Brain pericyte (primary cell): ENCODE data around the gene NDUFAF7.
A peak's percentile ranks its signal among the peaks of the same experiment; 100 is the strongest.
"Not testable (repeated sequence)": the region's sequence is repeated elsewhere in the genome, so short reads cannot be mapped to it uniquely, and the experiment has no call there.

Source experiments
- DNase-seq: peaks from one replicate; pipeline ENCODE4 v3.0.0-alpha.2; 2012; ENCODE audit warnings: low read depth, low spot score

NDUFAF7 gene

DNA sequence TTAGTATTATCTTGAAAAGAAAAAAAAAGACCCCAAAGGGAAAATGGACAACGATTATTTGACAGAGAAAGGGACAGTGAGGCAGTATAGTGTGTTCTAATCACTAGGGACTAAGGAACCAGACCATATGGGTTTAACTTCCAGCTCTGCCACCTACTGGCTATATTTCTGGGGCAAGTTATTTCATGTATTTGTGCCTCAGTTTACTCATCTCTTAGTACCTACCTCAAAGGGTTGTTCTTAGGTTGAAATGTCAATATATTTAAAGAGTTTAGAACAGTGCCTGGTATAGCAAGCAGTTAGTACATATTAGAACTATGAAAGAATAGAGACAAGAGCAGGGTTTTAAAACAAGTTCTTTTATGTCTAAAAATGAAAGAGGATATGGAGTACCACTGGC, 50.5 kb downstream of the NDUFAF7 start:
- no peak for DNase-seq

GRCh38 chr2:37282746-37283145, 51.3 kb downstream of the NDUFAF7 start:
- no peak for DNase-seq

- peak; percentile 41 for DNase-seq
These were observed 51.7 kb downstream of the NDUFAF7 start for GRCh38 chr2:37283207-37283606.

GRCh38 chr2:37284381-37284780, 52.9 kb downstream of the NDUFAF7 start:
- DNase-seq: no peak

DNA sequence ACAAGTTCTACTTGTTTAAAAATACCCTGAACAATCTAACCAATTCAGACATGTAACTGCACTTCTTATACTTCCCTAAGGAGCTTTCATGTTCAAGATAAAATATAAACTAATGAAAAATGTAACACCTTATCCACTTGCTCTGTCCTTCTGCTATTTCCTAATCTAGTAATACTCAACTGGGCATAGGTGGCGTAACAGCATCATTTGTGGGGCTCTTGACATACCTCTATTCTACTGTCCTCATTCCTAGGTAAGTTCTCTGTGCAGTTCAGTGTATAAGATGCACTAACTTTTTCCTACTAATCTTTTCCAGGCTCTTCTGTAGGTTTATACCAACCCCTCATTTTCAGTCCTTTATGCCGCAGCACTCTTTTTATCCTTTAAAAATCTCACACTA, 56.5 kb downstream of the NDUFAF7 start:
- no peak for DNase-seq

DNA sequence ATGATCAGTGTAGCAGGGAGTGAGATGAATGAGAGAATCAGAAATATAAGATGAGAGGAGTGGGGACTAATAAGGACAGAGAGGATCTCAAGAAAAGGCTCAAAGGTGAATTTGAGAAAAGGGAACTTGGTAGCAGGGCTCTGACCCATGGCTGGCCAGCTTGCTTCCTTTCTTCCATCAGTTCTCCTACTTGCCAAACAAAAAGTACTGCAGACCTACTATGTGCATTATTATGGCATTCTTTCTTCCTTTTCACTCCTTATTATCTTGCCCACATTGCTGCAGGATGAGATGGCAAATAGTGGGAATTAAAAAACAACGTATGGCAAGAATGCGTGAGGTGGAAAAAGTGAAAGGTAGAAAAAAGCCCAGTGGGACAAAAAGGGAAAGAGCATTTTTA, 60.2 kb downstream of the NDUFAF7 start:
- no peak for DNase-seq

DNA sequence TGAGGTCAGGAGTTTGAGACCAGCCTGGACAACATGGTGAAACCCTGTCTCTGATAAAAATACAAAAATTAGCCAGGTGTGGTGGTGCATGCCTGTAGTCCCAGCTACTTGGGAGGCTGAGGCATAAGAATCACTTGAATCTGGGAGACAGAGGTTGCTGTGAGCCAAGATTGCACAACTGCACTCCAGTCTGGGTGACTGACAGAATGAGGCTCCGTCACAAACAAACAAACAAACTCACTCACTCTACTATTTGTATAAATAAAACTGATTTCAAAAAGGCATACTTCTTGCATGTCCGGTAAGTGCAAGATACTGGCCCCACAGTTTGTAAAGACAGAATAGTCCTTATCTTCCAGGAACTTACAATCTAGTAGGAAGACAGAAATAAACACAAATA, 63.4 kb downstream of the NDUFAF7 start:
- DNase-seq: not testable (repeated sequence)

DNA sequence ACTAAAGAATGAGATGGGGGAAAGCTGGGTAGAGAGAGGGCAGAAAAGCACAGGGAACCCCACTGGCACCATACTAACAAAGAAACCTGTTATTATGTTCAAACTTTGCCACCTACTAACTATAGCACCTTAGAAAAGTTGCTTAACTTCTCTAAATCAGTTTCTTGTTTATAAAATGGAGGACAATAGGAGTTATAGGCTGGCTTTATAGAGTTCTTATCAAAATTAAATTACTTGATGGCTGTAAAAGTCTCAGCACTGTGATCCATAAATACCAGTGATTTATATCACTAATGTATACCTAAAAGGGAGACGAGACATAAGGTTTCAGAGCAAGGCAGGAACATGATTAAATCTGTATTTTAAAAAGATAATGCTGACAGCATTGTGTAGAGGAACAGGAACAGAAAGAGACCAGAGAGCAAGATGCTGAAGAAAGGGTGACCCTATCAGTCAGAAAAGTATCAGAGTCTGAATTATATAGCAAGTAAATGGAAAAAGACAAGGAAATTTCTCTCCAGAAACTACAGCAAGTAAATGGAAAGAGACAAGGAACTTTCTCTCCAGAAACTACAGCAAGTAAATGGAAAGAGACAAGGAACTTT, 64.1 kb downstream of the NDUFAF7 start:
- DNase-seq: no peak

GRCh38 chr2:37297632-37298031, 66.2 kb downstream of the NDUFAF7 start:
- no peak for DNase-seq
